HepG2 (cell line): Measurements from ENCODE around the gene IQCC. TPM values are rescaled to one million over a fixed set of nuclear protein-coding genes. Genes with fewer than 3 reads are reported as not detected.
A peak's percentile ranks its signal among the peaks of the same experiment; 100 is the strongest.

Experiments used
- BRCA1 ChIP-seq: sonication (generic); formaldehyde crosslinking; IDR thresholded peaks from 2 replicates; pipeline ENCODE4 v1.4.0; 2020; ENCODE audit warnings: missing genetic modification reagents
- DR1 ChIP-seq: sonication (generic); formaldehyde crosslinking; IDR thresholded peaks from 2 replicates; pipeline ENCODE4 v1.8.0; 2021; ENCODE audit warnings: mild to moderate bottlenecking, missing genetic modification reagents, inconsistent platforms
- HDAC6 ChIP-seq: fragments of 200-600 bp; sonication (generic); IDR thresholded peaks from 2 replicates; pipeline ENCODE4 v1.7.0; 2017; ENCODE audit warnings: mild to moderate bottlenecking, antibody characterized with exemption, low read length, low read depth
- KLF12 ChIP-seq: sonication (generic); formaldehyde crosslinking; IDR thresholded peaks from 2 replicates; pipeline ENCODE4 v1.4.0; 2020; ENCODE audit warnings: missing genetic modification reagents, borderline replicate concordance
- MED8 ChIP-seq: sonication (generic); formaldehyde crosslinking; IDR thresholded peaks from 2 replicates; pipeline ENCODE4 v1.8.1; 2023; ENCODE audit warnings: mild to moderate bottlenecking, missing genetic modification reagents; ENCODE audit not compliant: insufficient replicate concordance
- MYC ChIP-seq: sonication (generic); formaldehyde crosslinking; IDR thresholded peaks from 2 replicates; pipeline ENCODE4 v1.9.0; 2021; ENCODE audit warnings: missing genetic modification reagents, borderline replicate concordance
- SCMH1 ChIP-seq: sonication (generic); formaldehyde crosslinking; IDR thresholded peaks from 2 replicates; pipeline ENCODE4 v1.9.0; 2021; ENCODE audit warnings: missing genetic modification reagents, mild to moderate bottlenecking, borderline replicate concordance
- SMARCE1 ChIP-seq: fragments of 450-650 bp; IDR thresholded peaks from 2 replicates; pipeline ENCODE4 v1.6.1; 2017; ENCODE audit warnings: borderline replicate concordance
- SNAI1 ChIP-seq: sonication (generic); formaldehyde crosslinking; IDR thresholded peaks from 2 replicates; pipeline ENCODE4 v1.5.0; 2020; ENCODE audit warnings: mild to moderate bottlenecking, missing genetic modification reagents, borderline replicate concordance
- TCF7 ChIP-seq: sonication (generic); IDR thresholded peaks from 2 replicates; pipeline ENCODE4 v1.6.1; 2016; ENCODE audit warnings: antibody characterized with exemption, low read depth
- TFE3 ChIP-seq: IDR thresholded peaks from 2 replicates; pipeline ENCODE4 v1.6.1; 2016
- THAP7 ChIP-seq: sonication (generic); formaldehyde crosslinking; IDR thresholded peaks from 2 replicates; pipeline ENCODE4 v1.8.1; 2023; ENCODE audit warnings: mild to moderate bottlenecking, missing genetic modification reagents
- U2AF2 ChIP-seq: fragments of 200-400 bp; formaldehyde crosslinking; IDR thresholded peaks from 2 replicates; pipeline ENCODE4 v1.6.1; 2017; ENCODE audit warnings: low read depth, mild to moderate bottlenecking, low read length
- ZBTB3 ChIP-seq: sonication (generic); formaldehyde crosslinking; IDR thresholded peaks from 2 replicates; pipeline ENCODE4 v1.4.0; 2020; ENCODE audit warnings: low read depth, mild to moderate bottlenecking, moderate library complexity, missing genetic modification reagents, borderline replicate concordance
- ZNF230 ChIP-seq: sonication (generic); formaldehyde crosslinking; IDR thresholded peaks from 2 replicates; pipeline ENCODE4 v1.4.0; 2020; ENCODE audit warnings: mild to moderate bottlenecking, missing genetic modification reagents
- ZNF251 ChIP-seq: sonication (generic); formaldehyde crosslinking; IDR thresholded peaks from 2 replicates; pipeline ENCODE4 v1.9.0; 2021; ENCODE audit warnings: mild to moderate bottlenecking, missing genetic modification reagents
- ZNF484 ChIP-seq: sonication (generic); formaldehyde crosslinking; IDR thresholded peaks from 2 replicates; pipeline ENCODE4 v1.5.1; 2020; ENCODE audit warnings: mild to moderate bottlenecking, low read depth, missing genetic modification reagents, borderline replicate concordance
- ZNF549 ChIP-seq: sonication (generic); formaldehyde crosslinking; IDR thresholded peaks from 2 replicates; pipeline ENCODE4 v1.5.0; 2020; ENCODE audit warnings: missing genetic modification reagents
- ZNF7 ChIP-seq: IDR thresholded peaks from 2 replicates; pipeline ENCODE4 v1.6.1; 2016; ENCODE audit warnings: missing biosample characterization, missing genetic modification reagents
- ZNF703 ChIP-seq: sonication (generic); formaldehyde crosslinking; IDR thresholded peaks from 2 replicates; pipeline ENCODE4 v1.5.1; 2020; ENCODE audit warnings: missing genetic modification reagents, mild to moderate bottlenecking, moderate library complexity, borderline replicate concordance
- ZNF850 ChIP-seq: sonication (generic); formaldehyde crosslinking; conservative IDR thresholded peaks from 2 replicates; pipeline ENCODE4 v1.9.0; 2021; ENCODE audit warnings: mild to moderate bottlenecking, missing genetic modification reagents
- ZSCAN9 ChIP-seq: IDR thresholded peaks from 2 replicates; pipeline ENCODE4 v1.6.1; 2016; ENCODE audit warnings: borderline replicate concordance
- polyA plus RNA-seq, 8 experiments: library from polyadenylated mRNA; depleted of rRNA in 3 of 8; stranded (reverse) in 7 of 8; unstranded in 1 of 8; fragments of >200 nt; fragmentation: Illumina TruSeq in 4 of 8; extraction: Trizol in 4 of 8; gene quantifications; 2 replicates each; pipeline versions ENCODE4 v1.2.1 to v1.2.3, GENCODE V29; 2011 to 2016; ENCODE audit warnings: low read depth in 4 of 8, missing spikeins in 1 of 8, mixed read lengths in 1 of 8; ENCODE audit not compliant: insufficient read depth in 1 of 8
- total RNA-seq, 5 experiments: library from RNA; depleted of rRNA; stranded (reverse); fragments of >200 nt; fragmentation: Illumina TruSeq; extraction: Trizol; gene quantifications; 2 replicates each; pipeline ENCODE4 v1.2.3, GENCODE V29; 2016; ENCODE audit warnings: low read depth in 1 of 5
- TF ChIP-seq, protein P1 (sequence below): sonication (generic); formaldehyde crosslinking; IDR thresholded peaks from 2 replicates; pipeline ENCODE4 v1.5.1; 2020; ENCODE audit warnings: missing genetic modification reagents, mild to moderate bottlenecking, borderline replicate concordance
- TF ChIP-seq, protein P2 (sequence below): sonication (generic); formaldehyde crosslinking; IDR thresholded peaks from 2 replicates; pipeline ENCODE4 v1.4.0; 2020; ENCODE audit warnings: missing genetic modification reagents
- TF ChIP-seq, protein P3 (sequence below): sonication (generic); formaldehyde crosslinking; IDR thresholded peaks from 2 replicates; pipeline ENCODE4 v1.8.0; 2023; ENCODE audit warnings: mild to moderate bottlenecking, missing genetic modification reagents

IQCC gene
- total and polyA plus RNA-seq, 2 of the 13 experiments (the other 11 are each of a cell fraction or from before 2014, with no cell fraction given): 1.7 to 3.0 TPM

GRCh38 chr1:32179443-32180185, 25.9 kb upstream of the IQCC start, which contains the start of gene TXLNA (continued):
- TF ChIP-seq, protein P1, sequence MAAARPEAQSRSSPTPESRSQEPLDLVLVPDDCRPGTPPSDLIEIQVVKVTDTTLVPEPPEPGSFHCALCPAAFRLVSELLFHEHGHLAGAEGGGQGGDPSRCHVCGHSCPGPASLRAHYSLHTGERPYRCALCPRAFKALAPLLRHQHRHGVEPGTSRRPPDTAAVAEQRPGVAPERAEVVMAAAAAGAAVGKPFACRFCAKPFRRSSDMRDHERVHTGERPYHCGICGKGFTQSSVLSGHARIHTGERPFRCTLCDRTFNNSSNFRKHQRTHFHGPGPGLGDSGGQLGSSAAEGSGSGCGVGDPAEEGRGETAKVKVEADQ (CRISPR knock-in tag): no peak; the same call in 1 of the 2 replicates
- TF ChIP-seq, protein P2, sequence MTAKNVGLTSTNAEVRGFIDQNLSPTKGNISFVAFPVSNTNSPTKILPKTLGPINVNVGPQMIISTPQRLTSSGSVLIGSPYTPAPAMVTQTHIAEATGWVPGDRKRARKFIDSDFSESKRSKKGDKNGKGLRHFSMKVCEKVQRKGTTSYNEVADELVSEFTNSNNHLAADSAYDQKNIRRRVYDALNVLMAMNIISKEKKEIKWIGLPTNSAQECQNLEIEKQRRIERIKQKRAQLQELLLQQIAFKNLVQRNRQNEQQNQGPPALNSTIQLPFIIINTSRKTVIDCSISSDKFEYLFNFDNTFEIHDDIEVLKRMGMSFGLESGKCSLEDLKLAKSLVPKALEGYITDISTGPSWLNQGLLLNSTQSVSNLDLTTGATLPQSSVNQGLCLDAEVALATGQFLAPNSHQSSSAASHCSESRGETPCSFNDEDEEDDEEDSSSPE: peak; percentile 93
- TF ChIP-seq SMARCE1: no peak
- TF ChIP-seq MYC (CRISPR knock-in tag): peak; percentile 97
- TF ChIP-seq ZBTB3 (CRISPR knock-in tag): 0 out of 2 replicates have a peak, but pooled peaks have one; percentile 43
- no peak for TF ChIP-seq MED8 (CRISPR knock-in tag)
- no peak for TF ChIP-seq U2AF2
- TF ChIP-seq, protein P3, sequence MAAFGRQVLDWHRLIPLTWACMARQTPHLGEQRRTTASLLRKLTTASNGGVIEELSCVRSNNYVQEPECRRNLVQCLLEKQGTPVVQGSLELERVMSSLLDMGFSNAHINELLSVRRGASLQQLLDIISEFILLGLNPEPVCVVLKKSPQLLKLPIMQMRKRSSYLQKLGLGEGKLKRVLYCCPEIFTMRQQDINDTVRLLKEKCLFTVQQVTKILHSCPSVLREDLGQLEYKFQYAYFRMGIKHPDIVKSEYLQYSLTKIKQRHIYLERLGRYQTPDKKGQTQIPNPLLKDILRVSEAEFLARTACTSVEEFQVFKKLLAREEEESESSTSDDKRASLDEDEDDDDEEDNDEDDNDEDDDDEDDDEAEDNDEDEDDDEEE (CRISPR knock-in tag): peak; percentile 95
- TF ChIP-seq THAP7 (CRISPR knock-in tag): no peak; the same call in 1 of the 2 replicates
- peak; percentile 68 for TF ChIP-seq DR1 (CRISPR knock-in tag)
- TF ChIP-seq KLF12 (CRISPR knock-in tag): peak; percentile 53
- TF ChIP-seq HDAC6: no peak
- TF ChIP-seq ZSCAN9 (CRISPR knock-in tag): peak; percentile 74; the same call in 1 of the 2 replicates
- TF ChIP-seq ZNF484 (CRISPR knock-in tag): no peak
- TF ChIP-seq ZNF850 (CRISPR knock-in tag): no peak
- no peak for TF ChIP-seq TCF7
- TF ChIP-seq SNAI1 (CRISPR knock-in tag): 0 out of 2 replicates have a peak, but pooled peaks have one; percentile 41
- no peak for TF ChIP-seq ZNF251 (CRISPR knock-in tag)
- TF ChIP-seq ZNF7 (CRISPR knock-in tag): 0 out of 2 replicates have a peak, but pooled peaks have one; percentile 26
- TF ChIP-seq ZNF549 (CRISPR knock-in tag): no peak
- peak; percentile 29; the same call in 1 of the 2 replicates for TF ChIP-seq TFE3
- TF ChIP-seq SCMH1 (CRISPR knock-in tag): no peak
- TF ChIP-seq ZNF230: no peak; the same call in 1 of the 2 replicates
- TF ChIP-seq ZNF703 (CRISPR knock-in tag): peak; percentile 69; the same call in 1 of the 2 replicates
- TF ChIP-seq BRCA1 (CRISPR knock-in tag): no peak
